GM18951 (cell line): Measurements from ENCODE around the gene VAV2.

Experiments used
- POLR2A ChIP-seq: IDR thresholded peaks from 4 replicates; pipeline ENCODE4 v1.6.1; 2011; ENCODE audit warnings: mild to moderate bottlenecking; ENCODE audit not compliant: insufficient read length, insufficient read depth; ENCODE audit errors: extremely low read depth
- in situ Hi-C: fragments of 300-500 bp; cut with MboI; formaldehyde crosslinking; loops from one replicate; pipeline ENCODE4 v1.12.0; 2022; ENCODE audit warnings: low sequenced_read_pairs, mixed read lengths, inconsistent platforms; ENCODE audit not compliant: unreplicated experiment

Gene VAV2

GRCh38 chr9:133880851-133881661 lies 111.1 kb downstream of the VAV2 start:
- no peak for TF ChIP-seq POLR2A
- in situ Hi-C loops = no loop called here

- in situ Hi-C loops = no loop called here
- no peak for TF ChIP-seq POLR2A
These were observed 112.0 kb downstream of the VAV2 start for GRCh38 chr9:133880136-133880535.

DNA sequence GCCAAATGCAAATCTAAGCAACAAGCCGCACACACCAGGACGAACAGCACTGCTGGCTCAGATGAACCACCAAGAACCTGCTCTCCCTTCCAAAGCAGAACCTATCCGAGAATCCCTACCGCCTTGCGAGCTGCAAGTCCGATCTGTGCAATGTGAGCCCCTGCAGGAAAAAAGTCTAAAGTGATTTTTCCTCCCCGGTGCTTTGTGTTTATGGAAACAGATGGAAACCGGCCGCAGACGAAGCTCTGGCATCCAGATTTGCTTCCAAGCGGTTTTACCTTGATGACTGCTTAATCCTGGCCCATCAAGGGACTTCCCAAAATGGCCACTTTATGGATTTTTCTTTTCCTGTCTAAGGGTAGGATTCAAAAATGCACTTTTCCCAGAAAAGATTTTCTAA lies 112.5 kb downstream of the VAV2 start:
- in situ Hi-C loops = no loop called here
- no peak for TF ChIP-seq POLR2A

GRCh38 chr9:133878402-133878801 lies 113.7 kb downstream of the VAV2 start:
- in situ Hi-C loops = no loop called here

GRCh38 chr9:133877967-133878366 lies 114.2 kb downstream of the VAV2 start:
- in situ Hi-C loops = no loop called here
- no peak for TF ChIP-seq POLR2A

More at GRCh38 chr9:133878402-133878801, 113.7 kb downstream of the VAV2 start:
- TF ChIP-seq POLR2A = no peak

DNA sequence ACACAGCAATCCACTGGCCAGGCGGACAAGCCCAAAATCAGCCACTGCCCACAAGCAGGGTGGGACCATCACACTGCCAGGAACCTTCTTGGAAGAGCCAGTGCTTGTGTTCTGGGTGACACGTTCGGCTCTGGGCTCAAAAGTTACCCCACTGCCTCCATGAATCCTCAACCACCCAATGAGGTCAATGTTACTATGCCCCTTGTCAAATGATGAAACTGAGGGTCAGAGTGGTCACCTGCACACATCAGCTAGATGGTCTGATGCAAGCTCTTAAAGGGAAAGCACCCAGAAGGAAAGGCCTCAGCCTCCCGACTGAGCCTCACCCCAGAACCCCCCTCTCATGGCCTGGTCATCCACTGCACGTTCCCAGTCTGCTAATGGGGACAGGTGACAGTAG lies 114.8 kb downstream of the VAV2 start:
- in situ Hi-C loops = no loop called here
- TF ChIP-seq POLR2A = no peak

DNA sequence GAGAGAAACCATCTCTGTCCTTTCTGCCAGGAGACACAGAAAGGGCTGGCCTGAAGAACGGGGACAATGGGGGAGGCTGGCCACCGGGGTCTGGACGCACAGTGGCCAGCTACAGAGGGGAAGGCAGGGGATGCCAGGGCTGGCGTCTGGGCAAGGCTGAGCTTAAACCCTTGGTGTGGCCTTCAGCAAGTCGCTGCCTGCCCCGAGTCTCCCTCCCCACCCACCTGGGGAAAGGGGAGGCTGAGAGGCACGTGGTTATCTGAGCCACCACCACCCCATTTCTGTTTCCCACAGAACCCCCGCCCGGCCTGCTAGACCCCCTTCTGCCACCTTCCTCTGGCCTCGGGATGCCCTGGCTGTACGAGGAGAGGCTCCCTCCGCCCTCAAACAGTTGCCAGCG lies 115.3 kb downstream of the VAV2 start:
- no peak for TF ChIP-seq POLR2A
- in situ Hi-C loops = no loop called here

DNA sequence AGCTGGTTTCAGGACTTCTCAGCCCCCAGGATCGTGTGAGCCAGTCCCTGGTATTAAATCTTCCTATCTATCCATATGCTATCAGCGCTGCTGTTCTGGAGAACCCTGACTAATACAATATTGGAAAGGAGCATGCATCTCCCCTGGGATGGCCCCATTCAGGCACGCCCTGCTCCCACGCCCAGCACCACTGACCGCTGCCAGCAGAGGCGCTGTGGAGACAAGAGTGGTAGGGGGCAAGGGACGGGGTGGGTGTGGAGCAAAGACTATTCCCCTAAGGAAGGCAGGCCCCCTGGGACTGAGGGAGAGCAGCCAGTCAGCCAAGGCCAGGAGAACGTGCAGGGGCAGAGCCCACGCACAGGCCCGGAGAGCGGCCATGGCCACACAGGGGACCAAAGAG lies 116.0 kb downstream of the VAV2 start:
- in situ Hi-C loops = no loop called here
- TF ChIP-seq POLR2A = no peak

DNA sequence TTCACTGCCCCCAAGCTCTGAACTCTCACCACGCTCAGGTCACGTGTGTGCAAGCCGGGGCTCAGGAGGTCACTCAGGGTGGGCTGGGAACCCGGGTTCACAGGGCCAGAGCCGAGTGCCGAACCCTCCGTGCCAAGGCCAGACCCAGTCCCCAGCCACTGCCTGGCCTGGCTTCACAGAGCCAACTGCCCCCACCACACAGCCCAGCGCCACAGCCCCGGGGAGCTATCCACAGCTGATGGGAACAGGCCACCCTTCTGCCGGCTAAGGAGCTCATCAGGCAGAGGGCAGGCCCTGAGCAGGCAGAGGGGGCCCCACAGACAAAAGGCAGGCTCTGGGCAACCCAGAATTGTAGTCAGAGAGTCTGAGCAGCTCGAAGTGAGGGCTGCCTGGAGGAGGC lies 117.0 kb downstream of the VAV2 start:
- in situ Hi-C loops = no loop called here
- no peak for TF ChIP-seq POLR2A

DNA sequence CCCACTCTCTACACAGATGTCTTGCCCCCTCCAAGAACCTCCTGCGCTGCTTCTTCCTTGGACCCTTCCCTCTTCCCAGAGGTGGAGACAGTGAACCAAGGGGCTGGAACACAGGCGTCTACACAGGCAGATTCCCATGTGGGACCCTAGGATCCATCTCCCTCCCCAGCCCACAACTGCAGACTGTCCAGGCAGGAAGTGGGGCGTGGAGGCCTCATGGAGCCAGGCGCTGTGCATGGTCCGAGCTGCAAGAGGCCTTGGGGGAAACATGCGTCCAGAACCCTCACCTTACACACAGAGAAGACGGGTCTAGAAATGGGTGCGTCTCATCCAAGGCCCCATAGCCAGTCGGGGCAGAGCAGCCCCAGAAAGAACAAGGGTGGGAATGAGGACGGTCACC lies 117.5 kb downstream of the VAV2 start:
- in situ Hi-C loops = no loop called here

DNA sequence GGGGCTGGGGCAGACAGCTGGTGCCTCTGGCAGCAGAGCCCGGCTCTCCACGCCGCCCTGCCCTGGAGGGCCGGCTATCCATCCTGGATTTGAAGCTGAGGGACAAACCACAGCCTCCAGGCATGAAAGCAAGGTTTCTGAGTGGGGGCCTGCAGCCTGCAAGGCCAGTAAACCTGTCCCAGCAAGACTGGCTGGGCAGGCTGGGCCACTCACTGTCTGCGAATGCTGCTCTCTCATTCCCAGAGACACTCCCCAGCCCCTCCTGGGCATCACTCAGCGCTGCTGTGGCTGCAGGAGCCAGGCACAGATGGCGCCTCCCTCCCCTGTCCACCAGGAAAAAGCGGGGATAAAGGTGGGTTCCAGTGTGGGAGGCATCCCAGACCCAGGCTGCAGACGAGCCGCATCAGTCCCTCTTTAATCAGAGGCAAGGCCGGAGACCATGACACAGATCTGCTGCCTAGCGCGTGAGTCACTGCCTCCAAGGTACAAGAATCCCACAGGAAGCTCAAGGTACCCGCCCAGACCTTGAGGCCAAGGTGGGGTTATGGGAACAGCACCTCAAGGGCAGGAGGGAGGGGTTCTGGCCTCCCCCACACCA lies 118.0 kb downstream of the VAV2 start:
- in situ Hi-C loops = no loop called here

More for the DNA sequence above, 117.5 kb downstream of the VAV2 start:
- TF ChIP-seq POLR2A = no peak

GRCh38 chr9:133873461-133873891 lies 118.6 kb downstream of the VAV2 start:
- in situ Hi-C loops = no loop called here
- no peak for TF ChIP-seq POLR2A

More for the DNA sequence above, 118.0 kb downstream of the VAV2 start:
- no peak for TF ChIP-seq POLR2A

- TF ChIP-seq POLR2A = no peak
- in situ Hi-C loops = no loop called here
These were observed 119.1 kb downstream of the VAV2 start for GRCh38 chr9:133873009-133873408.
